Immature natural killer cell (primary cell): ENCODE measurements around the gene ZNF276. TPM values are rescaled to one million over a fixed set of nuclear protein-coding genes. Genes with fewer than 3 reads are reported as not detected.
A peak's percentile ranks its signal among the peaks of the same experiment; 100 is the strongest.
"Not testable (repeated sequence)": the region's sequence is repeated elsewhere in the genome, so short reads cannot be mapped to it uniquely, and the experiment has no call there.

Experiments used
- DNase-seq, 3 donors: peaks; one replicate each; pipeline ENCODE4 v3.0.0; 2022; ENCODE audit warnings: mixed read lengths in 1 of 3
- H3K27ac Mint-ChIP-seq, 6 donors: one replicate each; pipeline ENCODE4 v1.8.0; 2020; ENCODE audit warnings: mixed read lengths in 6 of 6, mild to moderate bottlenecking in 5 of 6, inconsistent platforms in 4 of 6, moderate library complexity in 3 of 6
- H3K27me3 Mint-ChIP-seq, 3 donors: one replicate each; pipeline ENCODE4 v1.8.0; 2020 to 2021; ENCODE audit warnings: low read depth in 3 of 3, mild to moderate bottlenecking in 3 of 3, mixed read lengths in 3 of 3, moderate library complexity in 3 of 3, inconsistent platforms in 1 of 3
- H3K36me3 Mint-ChIP-seq, 3 donors: one replicate each; pipeline ENCODE4 v1.8.0; 2020; ENCODE audit warnings: mixed read lengths in 3 of 3, inconsistent platforms in 2 of 3, mild to moderate bottlenecking in 2 of 3
- H3K4me1 Mint-ChIP-seq, 2 donors: one replicate each; pipeline ENCODE4 v1.8.0; 2020; ENCODE audit warnings: inconsistent platforms in 2 of 2, mild to moderate bottlenecking in 2 of 2, mixed read lengths in 2 of 2, moderate library complexity in 1 of 2
- H3K4me3 Mint-ChIP-seq, 5 donors: one replicate each; pipeline ENCODE4 v1.8.0; 2020; ENCODE audit warnings: mild to moderate bottlenecking in 5 of 5, mixed read lengths in 5 of 5, inconsistent platforms in 3 of 5, moderate library complexity in 3 of 5
- H3K9me3 Mint-ChIP-seq, 6 donors: one replicate each; pipeline ENCODE4 v1.8.0; 2020; ENCODE audit warnings: mild to moderate bottlenecking in 6 of 6, mixed read lengths in 6 of 6, inconsistent platforms in 4 of 6, moderate library complexity in 3 of 6
- polyA plus RNA-seq, 3 donors: library from polyadenylated mRNA; unstranded; fragments of 300-500 nt; fragmentation: Illumina TruSeq; gene quantifications; one replicate each; pipeline ENCODE4 v1.2.3, GENCODE V29; 2021

The ZNF276 gene
- polyA plus RNA-seq, 3 donors from 2014 or later: 20.6 to 91.6 (median 30.0) TPM

- H3K9me3 Mint-ChIP-seq, DNase-seq, H3K36me3 Mint-ChIP-seq: not testable (repeated sequence)
- Mint-ChIP-seq H3K4me1 (peaks cover 32 to 49% of the 10 kb centered on the region in 2 donors), H3K4me3 (peak overlapping the region; percentile 62 to 84 (median 64)), H3K27ac (peak overlapping the region; percentile 81 to 90 (median 85)), H3K27me3 (peaks cover 3 to 19% (median 19%) of the 10 kb centered on the region in 3 donors)
Measured at GRCh38 chr16:89699629-89700099, 21.7 kb upstream of the ZNF276 start.

GRCh38 chr16:89700100-89700648 is 21.2 kb upstream of the ZNF276 start:
- DNase-seq: peak; percentile 95 to 96 (median 96)
- Mint-ChIP-seq H3K4me1 (peaks cover 32 to 44% of the 10 kb centered on the region in 2 donors), H3K36me3 (no peaks in the 10 kb centered on the region), H3K27ac (peak overlapping the region; percentile 81 to 88 (median 85)), H3K4me3 (peak overlapping the region; percentile 62 to 84 (median 64)), H3K27me3 (peaks cover 3 to 17% (median 17%) of the 10 kb centered on the region in 3 donors), H3K9me3 (no peaks in the 10 kb centered on the region)

DNA sequence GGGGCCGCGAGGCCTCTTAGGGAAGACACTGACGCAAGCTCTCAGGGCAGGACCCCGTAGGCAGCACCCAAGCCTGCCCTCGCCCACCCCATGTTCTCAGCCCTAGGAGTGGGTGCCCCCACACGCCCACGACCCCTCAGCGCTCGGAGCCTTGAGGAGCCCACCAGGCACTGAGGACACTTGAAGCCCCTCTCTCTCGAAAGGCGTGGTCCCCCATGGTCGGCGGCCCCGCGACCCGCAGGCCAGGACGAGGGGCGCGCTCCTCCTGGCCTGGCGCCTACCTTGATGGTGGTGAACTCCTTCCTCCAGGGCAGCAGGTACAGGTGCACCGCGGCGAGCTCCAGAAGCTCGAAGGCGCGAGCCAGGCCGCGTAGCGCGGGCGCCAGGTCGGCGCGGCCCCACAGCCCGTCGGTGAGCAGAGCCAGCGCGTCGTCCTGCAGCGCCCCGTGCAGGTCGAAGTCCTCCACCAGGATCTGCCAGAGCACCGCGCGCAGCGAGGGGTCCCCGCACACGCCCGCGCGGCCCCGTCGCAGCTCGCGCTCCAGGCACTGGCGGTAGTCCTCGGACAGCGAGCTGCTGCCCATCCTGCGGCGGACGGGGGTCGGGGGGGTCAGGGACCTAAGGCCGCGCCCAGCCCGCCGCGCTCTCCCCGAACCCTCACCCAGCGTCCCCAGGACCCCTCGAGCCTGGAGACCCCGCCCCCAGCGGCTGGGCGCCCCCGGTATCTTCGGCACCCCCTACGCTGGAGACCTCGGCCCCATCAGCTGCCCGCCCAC is 20.5 kb upstream of the ZNF276 start:
- Mint-ChIP-seq H3K9me3 (no peaks in the 10 kb centered on the region), H3K27ac (peak overlapping the region; percentile 82 to 92 (median 87)), H3K36me3 (no peaks in the 10 kb centered on the region), H3K4me3 (peak overlapping the region; percentile 64 to 84 (median 79)), H3K4me1 (peaks cover 28 to 39% of the 10 kb centered on the region in 2 donors), H3K27me3 (peaks cover 3 to 19% (median 12%) of the 10 kb centered on the region in 3 donors)
- peak; percentile 54 to 64 (median 63) for DNase-seq

- H3K27me3 Mint-ChIP-seq: peaks cover 3 to 17% (median 7%) of the 10 kb centered on the region in 3 donors
Measured at GRCh38 chr16:89701425-89702406, 19.6 kb upstream of the ZNF276 start, which contains the start of gene SPATA2L. Gene SPATA2L (minus strand): TSS chr16:89701705. CDS start chr16:89701232, 473 bp downstream.

DNA sequence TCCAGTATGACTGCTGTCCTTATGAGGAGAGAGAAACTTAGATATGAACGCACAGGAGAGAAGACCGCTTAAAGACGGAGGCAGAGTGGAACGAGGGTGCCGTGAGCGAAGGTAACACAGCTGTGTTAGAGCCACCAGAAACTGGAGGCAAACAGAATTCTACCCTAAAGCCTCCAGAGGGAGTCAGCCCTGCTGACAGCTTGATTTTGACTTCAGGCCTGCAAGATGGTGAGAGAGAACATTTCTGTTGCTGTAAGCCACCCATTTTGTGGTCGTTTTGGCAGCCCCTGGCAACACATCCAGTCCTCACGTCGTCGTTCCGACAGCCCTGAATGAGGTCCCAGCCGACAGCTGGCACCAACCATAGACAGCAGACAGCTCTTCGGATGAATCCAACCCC is 17.1 kb upstream of the ZNF276 start:
- Mint-ChIP-seq H3K9me3 (no peaks in the 10 kb centered on the region), H3K4me1 (peaks cover 15 to 25% of the 10 kb centered on the region in 2 donors), H3K36me3 (no peaks in the 10 kb centered on the region), H3K27ac (no peak overlapping the region), H3K27me3 (peaks cover 3 to 19% (median 6%) of the 10 kb centered on the region in 3 donors), H3K4me3 (no peak overlapping the region)
- DNase-seq: no peak

More at GRCh38 chr16:89701425-89702406, 19.6 kb upstream of the ZNF276 start, which contains the start of gene SPATA2L:
- H3K4me1 Mint-ChIP-seq: peaks cover 24 to 34% of the 10 kb centered on the region in 2 donors
- no peaks in the 10 kb centered on the region for H3K36me3 Mint-ChIP-seq
- peak within 1 kb of the TSS; percentile 67 to 84 (median 79) for H3K4me3 Mint-ChIP-seq
- DNase-seq: peak; percentile 97 to 98 (median 98)
- no peaks in the 10 kb centered on the region for H3K9me3 Mint-ChIP-seq
- peak within 1 kb of the TSS; percentile 82 to 92 (median 87) for H3K27ac Mint-ChIP-seq

DNA sequence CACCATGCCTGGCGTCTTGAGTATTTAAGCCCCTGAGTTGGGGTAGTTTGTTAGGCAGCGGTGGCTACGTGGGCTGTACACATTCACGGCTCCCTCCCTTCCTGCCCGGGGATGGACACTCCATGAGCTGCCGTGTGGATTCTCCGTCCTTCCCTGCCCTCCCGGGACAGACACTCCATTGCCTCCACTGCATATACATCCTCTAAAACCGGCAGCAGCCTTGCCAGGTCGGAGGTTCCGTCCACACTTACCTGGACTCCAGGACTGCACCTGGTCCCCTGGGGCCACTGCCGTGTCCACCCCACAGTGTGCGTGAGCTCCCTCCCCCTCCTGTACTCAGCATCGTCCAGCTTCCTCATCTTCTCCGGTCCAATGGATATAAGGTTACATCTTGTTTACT is 16.3 kb upstream of the ZNF276 start:
- Mint-ChIP-seq H3K4me3 (no peak overlapping the region), H3K36me3 (no peaks in the 10 kb centered on the region), H3K4me1 (peaks cover 14 to 21% of the 10 kb centered on the region in 2 donors), H3K27ac (no peak overlapping the region), H3K27me3 (peaks cover 2 to 19% (median 6%) of the 10 kb centered on the region in 3 donors), H3K9me3 (no peaks in the 10 kb centered on the region)
- no peak for DNase-seq

DNA sequence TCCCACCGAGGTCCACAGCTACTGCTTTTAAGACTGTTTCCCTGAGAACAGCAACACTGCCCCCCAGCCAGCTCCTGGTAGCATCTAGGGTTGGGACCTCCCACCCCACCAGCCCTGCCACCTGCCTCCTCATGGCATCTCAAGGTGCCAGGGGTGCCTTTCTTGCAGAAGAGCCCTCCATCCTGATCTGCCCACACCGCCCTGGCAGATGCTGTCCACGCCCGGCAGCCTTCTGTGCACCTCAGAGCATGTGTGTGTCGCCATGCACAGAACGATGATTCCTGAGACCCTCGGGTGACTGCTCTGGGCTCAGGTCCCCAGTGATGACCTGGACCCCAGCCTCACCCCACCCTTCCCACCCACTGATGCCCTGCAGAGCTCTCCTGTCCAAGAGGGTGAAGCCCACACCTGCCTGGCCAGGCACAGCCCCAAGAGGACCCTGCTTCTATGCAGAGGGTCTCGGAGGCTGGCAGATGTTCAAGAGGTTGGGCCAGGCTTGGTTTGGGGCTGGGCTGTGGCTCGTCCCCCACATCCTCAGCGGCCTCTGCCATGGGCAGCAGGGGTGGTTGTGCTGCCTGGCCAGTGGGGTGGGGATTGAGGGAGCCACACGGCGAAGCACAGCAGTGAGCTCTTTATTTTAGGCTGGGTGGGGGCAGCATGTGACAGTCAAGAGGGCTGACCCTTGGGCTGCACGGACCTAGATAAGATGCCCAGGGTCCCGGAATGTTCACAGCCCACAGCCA is 14.6 kb upstream of the ZNF276 start:
- H3K27ac Mint-ChIP-seq: no peak overlapping the region
- H3K9me3 Mint-ChIP-seq: no peaks in the 10 kb centered on the region
- no peaks in the 10 kb centered on the region for H3K36me3 Mint-ChIP-seq
- peaks cover 14 to 17% of the 10 kb centered on the region in 2 donors for H3K4me1 Mint-ChIP-seq
- H3K27me3 Mint-ChIP-seq: peaks cover 2 to 9% (median 3%) of the 10 kb centered on the region in 3 donors
- no peak overlapping the region for H3K4me3 Mint-ChIP-seq
- DNase-seq: no peak

- no peak overlapping the region for H3K27ac Mint-ChIP-seq
- H3K27me3 Mint-ChIP-seq: peaks cover 2 to 9% (median 3%) of the 10 kb centered on the region in 3 donors
- H3K36me3 Mint-ChIP-seq: no peaks in the 10 kb centered on the region
- H3K4me1 Mint-ChIP-seq: peaks cover 7 to 11% of the 10 kb centered on the region in 2 donors
- DNase-seq: no peak
- no peak overlapping the region for H3K4me3 Mint-ChIP-seq
- H3K9me3 Mint-ChIP-seq: no peaks in the 10 kb centered on the region
Measured at GRCh38 chr16:89707695-89708094, 13.6 kb upstream of the ZNF276 start.

- H3K4me1 Mint-ChIP-seq: peaks cover 6 to 8% of the 10 kb centered on the region in 2 donors
- H3K36me3 Mint-ChIP-seq: no peaks in the 10 kb centered on the region
- DNase-seq: no peak
- no peak overlapping the region for H3K4me3 Mint-ChIP-seq
- H3K9me3 Mint-ChIP-seq: no peaks in the 10 kb centered on the region
- peaks cover 2 to 9% (median 3%) of the 10 kb centered on the region in 3 donors for H3K27me3 Mint-ChIP-seq
- H3K27ac Mint-ChIP-seq: no peak overlapping the region
Measured at GRCh38 chr16:89708481-89708931, 12.8 kb upstream of the ZNF276 start.

- Mint-ChIP-seq H3K4me3 (no peak overlapping the region), H3K36me3 (no peaks in the 10 kb centered on the region), H3K9me3 (no peaks in the 10 kb centered on the region), H3K27ac (no peak overlapping the region), H3K27me3 (peaks cover 2 to 9% (median 3%) of the 10 kb centered on the region in 3 donors), H3K4me1 (peaks cover 6 to 8% of the 10 kb centered on the region in 2 donors)
- no peak for DNase-seq
Measured at GRCh38 chr16:89709166-89709565, 12.2 kb upstream of the ZNF276 start.

GRCh38 chr16:89709716-89710432 is 11.5 kb upstream of the ZNF276 start:
- DNase-seq: no peak
- peaks cover 6 to 8% of the 10 kb centered on the region in 2 donors for H3K4me1 Mint-ChIP-seq
- no peaks in the 10 kb centered on the region for H3K36me3 Mint-ChIP-seq
- H3K4me3 Mint-ChIP-seq: peak overlapping the region in 2 of 5 donors; percentile 25 to 27
- H3K27ac Mint-ChIP-seq: peak overlapping the region in 1 of 6 donors; percentile 22
- H3K9me3 Mint-ChIP-seq: no peaks in the 10 kb centered on the region
- peaks cover 2 to 10% (median 3%) of the 10 kb centered on the region in 3 donors for H3K27me3 Mint-ChIP-seq
